ENCODE results near the gene E2F2. TPM values are rescaled to one million over a fixed set of nuclear protein-coding genes. Genes with fewer than 3 reads are reported as not detected.
A peak's percentile ranks its signal among the peaks of the same experiment; 100 is the strongest.

Gene E2F2
- total RNA-seq, 1 experiment from 2014 or later = 9.5 TPM

DNA sequence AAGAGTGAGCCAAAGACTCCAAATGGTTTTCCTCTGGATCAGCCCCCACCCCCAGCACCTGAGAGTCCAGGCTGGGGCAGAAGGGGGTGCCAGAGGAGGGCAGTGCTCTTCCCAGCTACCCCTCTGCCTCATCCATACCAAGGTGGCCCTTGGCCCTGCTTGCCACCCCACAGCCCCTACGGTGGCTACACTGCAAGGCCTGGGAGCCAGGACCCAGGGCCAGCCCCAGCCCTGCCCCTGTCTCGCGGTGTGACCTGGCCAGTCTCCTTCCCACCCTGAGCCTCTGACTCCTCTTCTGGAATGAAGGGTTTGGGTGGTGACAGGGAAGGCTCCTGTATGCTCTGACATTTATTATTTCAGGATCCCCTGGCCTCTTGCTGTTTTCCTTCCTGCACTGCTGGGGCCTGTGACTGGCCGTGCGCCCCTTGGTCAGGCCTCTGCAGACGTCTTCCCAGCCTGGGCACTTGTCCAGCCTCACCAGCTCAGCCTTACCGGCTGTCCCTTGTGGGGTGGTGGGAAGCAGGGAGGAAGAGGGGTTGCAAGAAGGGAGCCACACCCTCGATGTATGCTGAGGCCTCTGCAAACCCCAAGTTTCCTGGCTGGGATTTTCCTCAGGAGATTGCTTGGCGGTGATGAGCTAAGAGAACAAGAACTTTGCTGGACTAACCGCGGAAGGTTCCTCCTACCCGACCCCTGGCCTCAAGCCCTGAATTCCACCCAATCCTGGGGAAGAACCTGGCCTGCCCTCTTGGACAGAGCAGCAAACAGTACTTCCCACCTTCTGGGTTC, 60.6 kb downstream of the E2F2 start:
- no peak overlapping the region for H3K4me3 ChIP-seq (ENCODE audit: low read depth, low read length)
- no peaks in the 10 kb centered on the region for H3K9me3 Mint-ChIP-seq (ENCODE audit: unreplicated experiment)
- TF ChIP-seq, protein P1, sequence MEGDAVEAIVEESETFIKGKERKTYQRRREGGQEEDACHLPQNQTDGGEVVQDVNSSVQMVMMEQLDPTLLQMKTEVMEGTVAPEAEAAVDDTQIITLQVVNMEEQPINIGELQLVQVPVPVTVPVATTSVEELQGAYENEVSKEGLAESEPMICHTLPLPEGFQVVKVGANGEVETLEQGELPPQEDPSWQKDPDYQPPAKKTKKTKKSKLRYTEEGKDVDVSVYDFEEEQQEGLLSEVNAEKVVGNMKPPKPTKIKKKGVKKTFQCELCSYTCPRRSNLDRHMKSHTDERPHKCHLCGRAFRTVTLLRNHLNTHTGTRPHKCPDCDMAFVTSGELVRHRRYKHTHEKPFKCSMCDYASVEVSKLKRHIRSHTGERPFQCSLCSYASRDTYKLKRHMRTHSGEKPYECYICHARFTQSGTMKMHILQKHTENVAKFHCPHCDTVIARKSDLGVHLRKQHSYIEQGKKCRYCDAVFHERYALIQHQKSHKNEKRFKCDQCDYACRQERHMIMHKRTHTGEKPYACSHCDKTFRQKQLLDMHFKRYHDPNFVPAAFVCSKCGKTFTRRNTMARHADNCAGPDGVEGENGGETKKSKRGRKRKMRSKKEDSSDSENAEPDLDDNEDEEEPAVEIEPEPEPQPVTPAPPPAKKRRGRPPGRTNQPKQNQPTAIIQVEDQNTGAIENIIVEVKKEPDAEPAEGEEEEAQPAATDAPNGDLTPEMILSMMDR (IDR thresholded peaks at IDR 0.05; ENCODE audit: insufficient read depth in 1 of 2, low read depth in 1 of 2, low read length in 1 of 2, severe bottlenecking in 1 of 2, unreplicated experiment in 1 of 2) = no peak
- H3K4me1 Mint-ChIP-seq (ENCODE audit: low read depth, unreplicated experiment) = peaks cover 9% of the 10 kb centered on the region
- no peaks in the 10 kb centered on the region for H3K27me3 ChIP-seq (replicated peaks; ENCODE audit: control insufficient read depth, insufficient read depth, low read length)
- H3K36me3 Mint-ChIP-seq (ENCODE audit: insufficient read depth, unreplicated experiment) = peaks cover 5% of the 10 kb centered on the region
- H3K27me3 Mint-ChIP-seq (ENCODE audit: insufficient read depth, unreplicated experiment) = no peaks in the 10 kb centered on the region
- ChIA-PET CTCF (no interaction called here), POLR2A (interaction anchor here (0.6 kb wide), 1 partner anchor 14 kb away, joined by 5 read pairs; the partner anchor contains the start of gene ASAP3)
- 0 out of 2 replicates have a peak, but pooled peaks cover 5% of the 10 kb centered on the region for H3K4me1 ChIP-seq
- H3K4me3 Mint-ChIP-seq (ENCODE audit: unreplicated experiment) = no peak overlapping the region
- H3K9me3 ChIP-seq = no peaks in the 10 kb centered on the region
- DNase-seq = no peak
- intact Hi-C loops (cut with micrococcal nuclease; ENCODE audit: unreplicated experiment) = no loop called here
- H3K36me3 ChIP-seq (ENCODE audit: control insufficient read depth, insufficient read depth, low read length) = no peaks in the 10 kb centered on the region
- H3K27ac Mint-ChIP-seq (ENCODE audit: unreplicated experiment) = peak overlapping the region; percentile 70
- no TSS peak for BruUV-seq (replicated peaks)

DNA sequence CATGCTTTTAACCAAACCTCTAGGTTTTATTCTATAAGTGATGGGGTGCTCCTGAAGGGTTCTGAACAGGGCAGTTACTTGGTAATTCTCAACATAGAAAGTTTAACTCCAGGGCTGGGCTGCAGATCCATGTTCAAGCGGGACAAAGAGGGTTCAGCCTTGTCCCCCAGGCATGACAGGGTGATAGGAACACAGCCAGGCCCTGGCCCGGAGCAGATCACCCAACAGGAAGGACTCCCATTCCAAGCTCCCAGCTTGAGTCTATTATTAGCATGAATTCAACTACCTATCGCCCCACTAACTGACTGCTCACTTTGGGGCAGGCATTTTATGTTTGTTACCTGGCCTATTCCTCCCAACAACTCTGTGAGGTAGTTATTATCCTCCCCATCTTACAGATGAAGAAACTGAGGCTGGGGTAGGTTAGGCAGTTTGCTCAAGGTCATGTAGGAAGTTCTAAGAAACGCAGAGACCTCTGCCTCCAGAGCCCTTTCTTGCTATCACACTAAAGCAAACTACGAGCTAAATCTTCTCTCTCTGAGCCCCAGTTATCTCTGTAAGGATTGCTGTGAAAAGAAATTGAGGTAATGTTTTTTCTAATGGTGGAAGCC, 61.6 kb downstream of the E2F2 start:
- Mint-ChIP-seq H3K9me3 (ENCODE audit: unreplicated experiment) (no peaks in the 10 kb centered on the region), H3K4me3 (ENCODE audit: unreplicated experiment) (no peak overlapping the region), H3K27me3 (ENCODE audit: insufficient read depth, unreplicated experiment) (no peaks in the 10 kb centered on the region), H3K4me1 (ENCODE audit: low read depth, unreplicated experiment) (peaks cover 9% of the 10 kb centered on the region), H3K36me3 (ENCODE audit: insufficient read depth, unreplicated experiment) (peaks cover 5% of the 10 kb centered on the region), H3K27ac (ENCODE audit: unreplicated experiment) (no peak overlapping the region)
- TF ChIP-seq, protein P1 (IDR thresholded peaks at IDR 0.05; ENCODE audit: insufficient read depth in 1 of 2, low read depth in 1 of 2, low read length in 1 of 2, severe bottlenecking in 1 of 2, unreplicated experiment in 1 of 2) = no peak
- Histone ChIP-seq H3K27me3 (replicated peaks; ENCODE audit: control insufficient read depth, insufficient read depth, low read length) (no peaks in the 10 kb centered on the region), H3K36me3 (ENCODE audit: control insufficient read depth, insufficient read depth, low read length) (no peaks in the 10 kb centered on the region), H3K4me3 (ENCODE audit: low read depth, low read length) (no peak overlapping the region), H3K9me3 (no peaks in the 10 kb centered on the region), H3K4me1 (0 out of 2 replicates have a peak, but pooled peaks cover 5% of the 10 kb centered on the region)
- BruUV-seq (replicated peaks) = no TSS peak
- ChIA-PET POLR2A (no interaction called here), CTCF (no interaction called here)
- DNase-seq = no peak
- intact Hi-C loops (cut with micrococcal nuclease; ENCODE audit: unreplicated experiment) = no loop called here

DNA sequence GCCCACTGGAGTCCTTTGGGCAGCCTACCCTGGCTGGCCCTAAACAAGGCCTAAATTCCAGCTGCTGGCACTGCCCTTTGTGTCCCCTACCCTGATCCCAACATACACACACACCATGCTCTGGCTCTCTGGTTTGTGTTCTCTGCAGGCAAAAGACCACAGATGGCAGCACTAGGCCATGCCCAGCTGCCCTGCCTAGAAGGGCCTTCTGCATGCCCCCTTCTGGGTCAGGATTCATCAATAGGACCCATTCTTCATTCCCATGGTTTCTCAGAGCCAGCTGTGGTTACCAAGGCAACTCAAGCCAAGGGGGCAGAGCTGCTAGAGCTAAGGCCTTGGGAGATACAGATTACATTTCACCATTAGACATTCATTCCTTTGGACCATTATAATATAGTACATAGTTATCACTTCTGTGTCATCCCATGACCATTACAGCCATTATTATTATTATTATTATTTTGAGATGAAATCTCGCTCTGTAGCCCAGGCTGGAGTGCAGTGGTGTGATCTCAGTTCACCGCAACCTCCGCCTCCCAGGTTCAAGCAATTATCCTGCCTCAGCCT, 64.5 kb downstream of the E2F2 start:
- H3K4me3 Mint-ChIP-seq (ENCODE audit: unreplicated experiment) = no peak overlapping the region
- POLR2A ChIA-PET = no interaction called here
- no peaks in the 10 kb centered on the region for H3K36me3 ChIP-seq (ENCODE audit: control insufficient read depth, insufficient read depth, low read length)
- H3K9me3 Mint-ChIP-seq (ENCODE audit: unreplicated experiment) = no peaks in the 10 kb centered on the region
- H3K27ac Mint-ChIP-seq (ENCODE audit: unreplicated experiment) = no peak overlapping the region
- H3K4me1 Mint-ChIP-seq (ENCODE audit: low read depth, unreplicated experiment) = no peaks in the 10 kb centered on the region
- no peak overlapping the region for H3K4me3 ChIP-seq (ENCODE audit: low read depth, low read length)
- CTCF ChIA-PET = no interaction called here
- no peaks in the 10 kb centered on the region for H3K4me1 ChIP-seq
- TF ChIP-seq, protein P1 (IDR thresholded peaks at IDR 0.05; ENCODE audit: insufficient read depth in 1 of 2, low read depth in 1 of 2, low read length in 1 of 2, severe bottlenecking in 1 of 2, unreplicated experiment in 1 of 2) = no peak
- H3K27me3 Mint-ChIP-seq (ENCODE audit: insufficient read depth, unreplicated experiment) = no peaks in the 10 kb centered on the region
- intact Hi-C loops (cut with micrococcal nuclease; ENCODE audit: unreplicated experiment) = no loop called here
- BruUV-seq (replicated peaks) = no TSS peak
- no peaks in the 10 kb centered on the region for H3K9me3 ChIP-seq
- DNase-seq = no peak
- H3K36me3 Mint-ChIP-seq (ENCODE audit: insufficient read depth, unreplicated experiment) = peaks cover 5% of the 10 kb centered on the region
- no peaks in the 10 kb centered on the region for H3K27me3 ChIP-seq (replicated peaks; ENCODE audit: control insufficient read depth, insufficient read depth, low read length)
